ENCODE data around the gene IFNA8. TPM values are rescaled to one million over a fixed set of nuclear protein-coding genes. Genes with fewer than 3 reads are reported as not detected.

Gene IFNA8
- total RNA-seq, 6 experiments from 2014 or later: not detected

DNA sequence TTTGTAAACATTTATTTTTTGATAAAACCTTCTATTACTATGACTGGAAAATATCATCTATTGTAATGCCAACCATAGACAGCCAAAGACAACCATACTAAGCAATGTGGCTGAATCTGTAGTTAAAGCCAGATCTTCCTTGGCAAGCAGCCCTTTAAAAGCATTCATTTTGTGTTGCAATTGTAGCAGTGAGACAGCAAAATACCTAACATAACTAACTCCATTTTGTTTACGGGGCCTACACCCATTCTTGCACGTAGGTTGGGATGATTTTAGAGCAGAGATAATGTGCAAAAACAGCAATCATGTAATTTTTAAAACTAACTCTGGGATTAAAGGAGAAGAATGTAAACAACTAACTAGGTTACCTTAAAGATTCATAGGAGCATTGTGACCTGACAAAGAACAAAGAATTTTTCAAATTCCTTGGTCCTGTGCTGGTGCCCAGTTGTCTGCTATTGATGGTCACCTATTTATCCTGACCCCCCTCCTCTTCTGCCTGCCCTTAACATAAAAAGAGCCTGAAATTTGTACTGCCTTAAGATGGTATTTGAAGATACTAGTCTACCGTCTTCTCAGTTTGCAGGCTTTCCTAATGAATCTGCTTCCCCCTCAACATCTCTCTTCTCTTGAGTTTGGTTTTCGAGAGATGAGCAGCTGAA lies 41.9 kb downstream of the IFNA8 start:
- Mint-ChIP-seq H3K4me3 (no peak overlapping the region), H3K27me3 (ENCODE audit: insufficient read depth) (0 out of 2 replicates have a peak, but pooled peaks cover 4% of the 10 kb centered on the region), H3K36me3 (ENCODE audit: low read depth) (peaks cover 31% of the 10 kb centered on the region), H3K9me3 (no peaks in the 10 kb centered on the region), H3K4me1 (ENCODE audit: low read depth) (peaks cover 92% of the 10 kb centered on the region), H3K27ac (peak overlapping the region; percentile 32)
- peak; percentile 32 for DNase-seq
- no peak for TF ChIP-seq CTCF (IDR thresholded peaks at IDR 0.05)

DNA sequence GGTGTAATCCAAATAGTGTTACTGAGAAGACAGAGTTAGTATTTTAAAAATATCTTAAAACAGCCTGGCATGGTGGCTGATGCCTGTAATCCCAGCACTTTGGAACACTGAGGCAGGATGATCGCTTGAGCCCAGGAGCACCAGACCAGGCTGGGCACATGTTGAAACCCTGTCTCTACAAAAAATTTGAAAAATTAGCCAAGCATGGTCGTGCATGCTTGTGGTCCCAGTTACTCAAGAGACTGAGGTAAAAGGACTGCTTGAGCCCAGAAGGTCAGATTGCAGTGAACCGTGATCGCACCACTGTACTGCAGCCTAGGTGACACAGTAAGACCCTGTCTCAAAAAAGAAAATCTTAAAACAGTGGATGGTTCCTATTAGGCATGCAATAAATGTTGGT lies 43.8 kb downstream of the IFNA8 start:
- 0 out of 2 replicates have a peak, but pooled peaks cover 4% of the 10 kb centered on the region for H3K27me3 Mint-ChIP-seq (ENCODE audit: insufficient read depth)
- H3K4me3 Mint-ChIP-seq: no peak overlapping the region
- H3K4me1 Mint-ChIP-seq (ENCODE audit: low read depth): peaks cover 74% of the 10 kb centered on the region
- peak overlapping the region; percentile 11; the same call in 1 of the 2 replicates for H3K27ac Mint-ChIP-seq
- DNase-seq: no peak
- H3K9me3 Mint-ChIP-seq: no peaks in the 10 kb centered on the region
- no peak for TF ChIP-seq CTCF (IDR thresholded peaks at IDR 0.05)
- peaks cover 37% of the 10 kb centered on the region for H3K36me3 Mint-ChIP-seq (ENCODE audit: low read depth)

- Mint-ChIP-seq H3K27ac (peak overlapping the region; percentile 40; the same call in 1 of the 2 replicates), H3K27me3 (ENCODE audit: insufficient read depth) (0 out of 2 replicates have a peak, but pooled peaks cover 4% of the 10 kb centered on the region), H3K4me3 (no peak overlapping the region), H3K4me1 (ENCODE audit: low read depth) (peaks cover 59% of the 10 kb centered on the region), H3K9me3 (no peaks in the 10 kb centered on the region), H3K36me3 (ENCODE audit: low read depth) (peaks cover 50% of the 10 kb centered on the region)
- no peak for TF ChIP-seq CTCF (IDR thresholded peaks at IDR 0.05)
- DNase-seq: peak; percentile 24
Observed at GRCh38 chr9:21454149-21454548, 45.2 kb downstream of the IFNA8 start.

DNA sequence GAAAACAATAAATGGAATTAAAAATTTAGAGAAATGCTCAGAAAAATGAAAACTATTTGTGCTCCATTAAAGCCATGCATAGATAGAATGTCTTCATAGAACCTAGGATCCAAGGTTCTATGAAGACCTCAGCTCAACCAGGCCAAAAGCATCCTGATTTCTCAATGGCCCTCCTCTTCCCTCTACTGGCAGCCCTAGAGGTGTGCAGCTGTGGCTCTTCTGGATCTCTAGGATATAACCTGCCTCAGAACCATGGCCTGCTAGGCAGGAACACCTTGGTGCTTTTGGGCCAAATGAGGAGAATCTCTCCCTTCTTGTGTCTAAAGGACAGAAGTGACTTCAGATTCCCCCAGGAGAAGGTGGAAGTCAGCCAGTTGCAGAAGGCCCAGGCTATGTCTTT lies 46.4 kb downstream of the IFNA8 start:
- Mint-ChIP-seq H3K27ac (no peak overlapping the region; the same call in 1 of the 2 replicates), H3K4me1 (ENCODE audit: low read depth) (peaks cover 47% of the 10 kb centered on the region), H3K9me3 (no peaks in the 10 kb centered on the region), H3K36me3 (ENCODE audit: low read depth) (peaks cover 49% of the 10 kb centered on the region), H3K27me3 (ENCODE audit: insufficient read depth) (0 out of 2 replicates have a peak, but pooled peaks cover 4% of the 10 kb centered on the region), H3K4me3 (no peak overlapping the region)
- peak; percentile 20 for DNase-seq
- peak; percentile 78 for TF ChIP-seq CTCF (IDR thresholded peaks at IDR 0.05)

Other genes with a start within 250 kb of the IFNA8 start
- not detected for gene IFNA21, start 242.5 kb upstream of the IFNA8 start, total RNA-seq (2021; fragmentation: NEBNext Ultra II Directional; extraction: Animal tissue kit (Norgen Biotek cat#: 25700))
- not detected for gene IFNA4, start 221.5 kb upstream of the IFNA8 start, total RNA-seq (2021; fragmentation: NEBNext Ultra II Directional; extraction: Animal tissue kit (Norgen Biotek cat#: 25700))
- not detected for gene IFNA7, start 206.9 kb upstream of the IFNA8 start, total RNA-seq (2021; fragmentation: NEBNext Ultra II Directional; extraction: Animal tissue kit (Norgen Biotek cat#: 25700))
- gene IFNA10, start 202.0 kb upstream of the IFNA8 start, total RNA-seq (2021; fragmentation: NEBNext Ultra II Directional; extraction: Animal tissue kit (Norgen Biotek cat#: 25700)): not detected
- gene IFNA16, start 191.8 kb upstream of the IFNA8 start, total RNA-seq (2021; fragmentation: NEBNext Ultra II Directional; extraction: Animal tissue kit (Norgen Biotek cat#: 25700)): not detected
- not detected for gene IFNA17, start 180.9 kb upstream of the IFNA8 start, total RNA-seq (2021; fragmentation: NEBNext Ultra II Directional; extraction: Animal tissue kit (Norgen Biotek cat#: 25700))
- not detected for gene IFNA14, start 169.1 kb upstream of the IFNA8 start, total RNA-seq (2021; fragmentation: NEBNext Ultra II Directional; extraction: Animal tissue kit (Norgen Biotek cat#: 25700))
- gene IFNA5, start 103.8 kb upstream of the IFNA8 start, total RNA-seq (2021; fragmentation: NEBNext Ultra II Directional; extraction: Animal tissue kit (Norgen Biotek cat#: 25700)): not detected
- 10 to 100 TPM; 25.7 to 32.2 (median 29.9) TPM for gene KLHL9, start 73.7 kb upstream of the IFNA8 start, total RNA-seq (2021; fragmentation: NEBNext Ultra II Directional; extraction: Animal tissue kit (Norgen Biotek cat#: 25700))
- gene IFNA6, start 58.2 kb upstream of the IFNA8 start, total RNA-seq (2021; fragmentation: NEBNext Ultra II Directional; extraction: Animal tissue kit (Norgen Biotek cat#: 25700)): not detected
- gene IFNA13, start 41.1 kb upstream of the IFNA8 start, total RNA-seq (2021; fragmentation: NEBNext Ultra II Directional; extraction: Animal tissue kit (Norgen Biotek cat#: 25700)): not detected
- not detected for gene IFNA2, start 23.7 kb upstream of the IFNA8 start, total RNA-seq (2021; fragmentation: NEBNext Ultra II Directional; extraction: Animal tissue kit (Norgen Biotek cat#: 25700))
- not detected for gene IFNA1, start 31.3 kb downstream of the IFNA8 start, total RNA-seq (2021; fragmentation: NEBNext Ultra II Directional; extraction: Animal tissue kit (Norgen Biotek cat#: 25700))
- 1 to 10 TPM in 3 of 6 experiments, under 1 TPM in 3; 0.74 to 2.3 (median 0.93) TPM for gene IFNE, start 73.2 kb downstream of the IFNA8 start, total RNA-seq (2021; fragmentation: NEBNext Ultra II Directional; extraction: Animal tissue kit (Norgen Biotek cat#: 25700))